GM15510 (cell line): Measurements from ENCODE around the gene MXRA7.

Source experiments
- POLR2A ChIP-seq: IDR thresholded peaks from 3 replicates; pipeline ENCODE4 v1.6.1; 2011; ENCODE audit warnings: borderline replicate concordance; ENCODE audit not compliant: insufficient read length; ENCODE audit errors: extremely low read depth

The MXRA7 gene

DNA sequence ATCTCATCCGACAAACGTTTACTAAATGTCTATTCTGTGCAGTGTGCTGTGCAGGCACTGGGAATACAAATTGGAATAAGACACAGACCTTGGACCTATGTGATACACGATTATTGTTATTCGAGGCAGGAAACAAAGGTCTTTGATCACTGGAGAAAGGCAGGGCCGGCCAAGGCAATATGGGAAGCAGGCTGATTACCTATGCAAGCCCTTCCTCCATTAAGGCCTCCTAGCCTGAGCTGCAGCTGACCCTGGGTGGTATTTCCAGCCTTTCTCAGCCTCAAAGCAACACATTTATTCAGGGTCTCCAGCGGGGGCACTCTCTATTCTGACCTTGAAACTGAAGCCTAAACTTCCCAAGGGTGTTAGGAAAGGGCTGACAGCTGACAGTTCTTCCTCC is 80.6 kb downstream of the MXRA7 start:
- no peak for TF ChIP-seq POLR2A
